Esophagus squamous epithelium (tissue), 5 donors: ENCODE results near the gene SERPINA4. TPM values are rescaled to one million over a fixed set of nuclear protein-coding genes. Genes with fewer than 3 reads are reported as not detected.
"Not testable (repeated sequence)": the region's sequence is repeated elsewhere in the genome, so short reads cannot be mapped to it uniquely, and the experiment has no call there.

ENCODE experiments used
- DNase-seq: peaks from one replicate; lab custom pipeline; 2025; lab: John Stamatoyannopoulos, UW
- H3K27ac ChIP-seq, 4 donors: fragments of 200-600 bp; sonication (generic); one replicate each; pipeline ENCODE4 v1.5.1; 2016 to 2019; ENCODE audit warnings: mild to moderate bottlenecking in 1 of 4
- H3K27me3 ChIP-seq, 4 donors: fragments of 200-600 bp; sonication (generic); 1 replicate in 3 of 4; 2 replicates in 1 of 4; pipeline versions ENCODE4 v1.5.1 to v1.6.0; 2017 to 2021; ENCODE audit warnings: antibody characterized with exemption in 1 of 4
- H3K36me3 ChIP-seq, 3 donors: fragments of 200-600 bp; sonication (generic); one replicate each; pipeline ENCODE4 v1.5.1; 2016 to 2019
- H3K4me1 ChIP-seq, 3 donors: fragments of 200-600 bp; sonication (generic); one replicate each; pipeline ENCODE4 v1.5.1; 2017 to 2019
- H3K4me3 ChIP-seq, 4 donors: fragments of 200-600 bp; sonication (generic); 1 replicate in 3 of 4; 2 replicates in 1 of 4; pipeline ENCODE4 v1.5.1; 2016 to 2019; ENCODE audit warnings: mild to moderate bottlenecking in 2 of 4, moderate library complexity in 1 of 4
- H3K9me3 ChIP-seq, 3 donors: fragments of 200-600 bp; sonication (generic); one replicate each; pipeline ENCODE4 v1.5.1; 2016 to 2019
- CTCF ChIP-seq, 6 experiments: fragments of 450-650 bp in 4 of 6; fragments of 200-600 bp in 2 of 6; sonication (generic) in 2 of 6; IDR thresholded peaks; one replicate each; pipeline ENCODE4 v1.5.1; 2016 to 2019; ENCODE audit warnings: antibody characterized with exemption in 6 of 6, mild to moderate bottlenecking in 4 of 6, moderate library complexity in 4 of 6
- POLR2A ChIP-seq, 4 donors: fragments of 450-650 bp; IDR thresholded peaks; one replicate each; pipeline ENCODE4 v1.6.1; 2017; ENCODE audit warnings: antibody characterized with exemption in 4 of 4, mild to moderate bottlenecking in 4 of 4, moderate library complexity in 3 of 4
- WGBS, 2 donors: methylation state at CpG; one replicate each; pipeline ENCODE4 v1.1.5; 2018; 5-methylcytosine and 5-hydroxymethylcytosine counted together
- intact Hi-C: fragments of 100-400 bp; cut with DNase I; formaldehyde crosslinking; loops from one replicate; pipeline ENCODE4 v1.15.0; 2022
- total RNA-seq, 4 donors: library from RNA; depleted of rRNA; stranded (reverse); fragments of >200 nt; gene quantifications; one replicate each; pipeline ENCODE4 v1.1.0, GENCODE V29; 2016
- donor health status: DM: yes; HTN: yes; CAD: no.

SERPINA4 gene
- total RNA-seq, 4 donors from 2014 or later, result not detected

- 84 to 93% methylated on average over 2 to 5 of the region's 5 CpGs for WGBS, 2 donors
- Histone ChIP-seq H3K4me1 (peaks cover 0 to 12% (median 0%) of the 10 kb centered on the region in 3 donors), H3K9me3 (no peaks in the 10 kb centered on the region), H3K27ac (no peak overlapping the region), H3K36me3 (no peaks in the 10 kb centered on the region), H3K27me3 (peaks cover 0 to 10% (median 0%) of the 10 kb centered on the region in 4 donors), H3K4me3 (no peak overlapping the region)
- no peak for DNase-seq
- TF ChIP-seq CTCF (IDR thresholded peaks at IDR 0.05), result no peak
- no peak for TF ChIP-seq POLR2A (IDR thresholded peaks at IDR 0.05)
- intact Hi-C loops, result no loop called here
Observed at GRCh38 chr14:94575730-94576585, 14.7 kb downstream of the SERPINA4 start.

- H3K27ac ChIP-seq, H3K9me3 ChIP-seq, H3K4me1 ChIP-seq, intact Hi-C loops, H3K4me3 ChIP-seq, H3K36me3 ChIP-seq, DNase-seq: not testable (repeated sequence)
- peaks cover 0 to 15% (median 0%) of the 10 kb centered on the region in 4 donors for H3K27me3 ChIP-seq
Observed at GRCh38 chr14:94577472-94577871, 16.2 kb downstream of the SERPINA4 start.

GRCh38 chr14:94578712-94579111 lies 17.5 kb downstream of the SERPINA4 start:
- peaks cover 0 to 15% (median 0%) of the 10 kb centered on the region in 4 donors for H3K27me3 ChIP-seq
- intact Hi-C loops, result no loop called here
- DNase-seq, result no peak
- H3K27ac ChIP-seq, result no peak overlapping the region
- WGBS, 2 donors, result 74 to 77% methylated on average over 5 to 6 of the region's 6 CpGs
- no peaks in the 10 kb centered on the region for H3K4me1 ChIP-seq
- no peaks in the 10 kb centered on the region for H3K36me3 ChIP-seq
- H3K9me3 ChIP-seq, result no peaks in the 10 kb centered on the region
- no peak overlapping the region for H3K4me3 ChIP-seq
- no peak for TF ChIP-seq CTCF (IDR thresholded peaks at IDR 0.05)

GRCh38 chr14:94581127-94581999 lies 20.1 kb downstream of the SERPINA4 start, which contains the start of gene SERPINA5:
SERPINA5 (plus strand) TSS chr14:94581426; CDS start chr14:94587363, 5,937 bp downstream.
- no peak for DNase-seq
- H3K27ac ChIP-seq, result no peak within 1 kb of the TSS

More at GRCh38 chr14:94581127-94581999, 20.1 kb downstream of the SERPINA4 start, which contains the start of gene SERPINA5:
- no peaks in the 10 kb centered on the region for H3K36me3 ChIP-seq
- WGBS, 2 donors, result 40 to 56% methylated on average over 13 of the region's 18 CpGs
- H3K27me3 ChIP-seq, result peaks cover 0 to 15% (median 0%) of the 10 kb centered on the region in 4 donors
- intact Hi-C loops, result no loop called here
- no peak for TF ChIP-seq CTCF (IDR thresholded peaks at IDR 0.05)
- no peak for TF ChIP-seq POLR2A (IDR thresholded peaks at IDR 0.05)
- H3K9me3 ChIP-seq, result no peaks in the 10 kb centered on the region
- no peak within 1 kb of the TSS for H3K4me3 ChIP-seq
- no peaks in the 10 kb centered on the region for H3K4me1 ChIP-seq
